Stimulated activated CD4-positive, alpha-beta T cell treated with anti-CD3 and anti-CD28 coated beads, Interleukin-15, amount 100 ng/mL, for 48 hours (primary cell): ENCODE results near the gene SNORC.
"Not testable (repeated sequence)": the region's sequence is repeated elsewhere in the genome, so short reads cannot be mapped to it uniquely, and the experiment has no call there.

Source experiments
- DNase-seq, 2 donors: peaks; one replicate each; pipeline ENCODE4 v3.0.0-alpha.2; 2020; ENCODE audit warnings: low read depth in 2 of 2

SNORC gene

DNA sequence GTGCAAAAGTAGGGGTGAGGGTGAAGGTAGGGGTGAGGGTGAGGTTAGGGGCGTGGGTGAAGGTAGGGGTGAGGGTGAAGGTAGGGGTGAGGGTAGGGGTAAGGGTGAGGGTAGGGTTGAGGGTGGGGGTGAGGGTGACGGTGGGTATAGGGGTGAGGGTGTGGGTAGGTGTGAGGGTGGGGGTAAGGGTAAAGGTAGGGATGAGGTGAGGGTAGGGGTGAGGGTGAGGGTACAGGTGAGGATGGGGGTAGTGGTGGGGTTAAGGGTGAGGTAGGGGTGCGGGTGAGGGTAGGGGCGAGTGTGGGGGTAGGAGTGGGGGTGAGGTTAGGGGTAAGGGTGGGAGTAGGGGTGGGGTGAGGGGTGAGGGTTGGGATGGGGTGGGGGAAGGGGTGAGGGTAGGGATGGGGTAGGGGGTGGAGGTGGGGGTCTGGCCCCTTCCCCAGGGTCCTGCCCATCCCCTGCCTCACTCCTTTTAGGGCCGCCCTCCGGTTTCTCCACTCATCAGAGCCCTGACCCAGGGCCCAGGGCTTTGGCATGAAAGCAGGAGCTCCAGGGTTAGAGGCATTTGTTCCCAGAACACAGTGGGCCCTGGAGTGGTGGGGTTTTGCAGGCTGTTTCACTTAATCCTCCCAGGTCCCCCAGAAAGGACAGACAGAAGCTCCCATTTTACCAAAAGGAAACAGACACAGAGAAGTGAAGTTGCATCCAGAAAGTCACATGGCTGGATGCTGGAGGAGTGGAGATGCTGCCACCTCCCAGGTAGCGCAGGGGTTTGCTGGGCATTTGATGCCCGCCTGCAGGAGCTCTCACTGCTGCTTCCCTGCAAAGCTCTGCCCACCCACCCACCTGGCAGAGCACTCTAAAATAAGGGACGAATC is 26.9 kb downstream of the SNORC start:
- DNase-seq, result no peak

DNA sequence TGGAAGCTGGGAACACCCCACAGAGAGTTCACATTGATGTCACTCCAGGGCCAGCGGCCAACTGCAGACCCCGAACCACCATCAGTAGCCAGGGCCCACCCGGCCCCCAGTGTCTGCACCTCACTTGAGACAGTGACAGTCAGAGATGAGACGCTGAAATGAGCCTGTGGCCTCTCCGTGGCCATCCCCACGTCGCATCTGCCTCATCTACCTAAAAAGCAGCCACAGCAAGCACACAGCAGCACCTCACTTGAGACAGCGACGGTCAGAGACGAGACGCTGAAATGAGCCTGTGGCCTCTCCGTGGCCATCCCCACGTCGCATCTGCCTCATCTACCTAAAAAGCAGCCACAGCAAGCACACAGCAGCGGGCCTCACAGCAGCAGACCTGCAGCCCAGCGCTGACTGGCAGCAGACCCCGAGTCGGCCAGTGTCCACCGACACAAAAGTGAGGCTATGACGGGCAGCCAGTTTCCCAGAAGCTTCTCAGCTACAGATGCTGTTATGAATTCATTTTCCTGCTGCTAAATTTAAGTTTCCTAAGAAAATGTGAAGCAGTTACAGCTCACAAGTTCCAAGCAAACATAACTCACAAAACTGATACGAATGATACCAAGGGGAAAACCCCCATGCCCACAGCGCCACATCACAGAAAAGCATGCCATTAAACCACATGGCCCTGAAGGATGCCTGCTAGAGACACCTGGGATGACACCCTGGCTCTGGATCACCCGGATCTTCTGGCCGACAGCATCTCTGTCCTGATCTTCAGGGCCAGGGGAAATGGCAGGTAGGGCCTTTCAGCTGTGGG is 27.7 kb downstream of the SNORC start:
- DNase-seq, result peak; percentile 45 to 60

DNA sequence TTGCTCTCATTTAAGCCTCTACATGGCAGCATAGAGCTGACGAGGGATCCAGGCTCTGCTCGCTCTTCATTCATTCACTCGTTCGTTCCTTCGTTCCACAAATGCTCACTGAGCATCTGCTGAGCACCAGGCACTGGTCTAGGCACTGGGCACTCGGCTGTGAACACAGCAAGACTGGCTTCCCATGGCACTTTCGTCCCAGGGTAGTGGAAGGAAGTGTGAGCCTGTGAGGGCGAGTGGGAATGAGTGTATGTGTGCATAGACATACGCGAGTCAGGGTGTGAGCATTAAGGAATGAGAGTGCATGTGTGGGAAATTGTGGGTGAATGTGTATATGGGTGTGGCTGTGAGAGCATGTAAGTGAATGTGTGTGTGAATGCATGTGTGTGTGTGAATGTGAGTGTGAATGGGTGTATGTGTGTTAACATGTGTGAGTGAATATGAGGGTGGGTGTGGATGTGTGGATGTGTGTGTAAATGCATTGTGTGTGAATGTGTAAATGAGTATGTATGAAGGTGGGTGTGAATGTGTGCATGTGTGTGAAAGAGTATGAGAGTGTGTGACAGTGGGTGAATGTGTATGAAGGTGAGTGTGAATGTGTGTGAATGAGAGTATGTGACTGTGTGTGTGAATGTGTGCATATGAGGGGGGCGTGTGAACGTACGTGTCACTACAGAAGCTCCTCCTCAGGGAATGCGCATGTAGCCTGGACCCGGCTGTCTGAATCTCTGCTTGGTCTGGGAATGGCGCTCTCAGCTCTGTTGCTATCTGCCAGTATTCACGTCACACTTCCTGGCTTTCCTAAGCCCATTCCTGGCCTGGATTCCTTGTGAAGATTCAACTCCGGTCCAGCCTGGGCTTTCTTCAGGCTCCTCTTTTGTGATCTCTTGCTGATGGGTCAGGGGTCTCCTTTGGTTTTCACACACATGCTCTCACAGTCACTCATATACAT is 28.8 kb downstream of the SNORC start:
- no peak for DNase-seq

DNA sequence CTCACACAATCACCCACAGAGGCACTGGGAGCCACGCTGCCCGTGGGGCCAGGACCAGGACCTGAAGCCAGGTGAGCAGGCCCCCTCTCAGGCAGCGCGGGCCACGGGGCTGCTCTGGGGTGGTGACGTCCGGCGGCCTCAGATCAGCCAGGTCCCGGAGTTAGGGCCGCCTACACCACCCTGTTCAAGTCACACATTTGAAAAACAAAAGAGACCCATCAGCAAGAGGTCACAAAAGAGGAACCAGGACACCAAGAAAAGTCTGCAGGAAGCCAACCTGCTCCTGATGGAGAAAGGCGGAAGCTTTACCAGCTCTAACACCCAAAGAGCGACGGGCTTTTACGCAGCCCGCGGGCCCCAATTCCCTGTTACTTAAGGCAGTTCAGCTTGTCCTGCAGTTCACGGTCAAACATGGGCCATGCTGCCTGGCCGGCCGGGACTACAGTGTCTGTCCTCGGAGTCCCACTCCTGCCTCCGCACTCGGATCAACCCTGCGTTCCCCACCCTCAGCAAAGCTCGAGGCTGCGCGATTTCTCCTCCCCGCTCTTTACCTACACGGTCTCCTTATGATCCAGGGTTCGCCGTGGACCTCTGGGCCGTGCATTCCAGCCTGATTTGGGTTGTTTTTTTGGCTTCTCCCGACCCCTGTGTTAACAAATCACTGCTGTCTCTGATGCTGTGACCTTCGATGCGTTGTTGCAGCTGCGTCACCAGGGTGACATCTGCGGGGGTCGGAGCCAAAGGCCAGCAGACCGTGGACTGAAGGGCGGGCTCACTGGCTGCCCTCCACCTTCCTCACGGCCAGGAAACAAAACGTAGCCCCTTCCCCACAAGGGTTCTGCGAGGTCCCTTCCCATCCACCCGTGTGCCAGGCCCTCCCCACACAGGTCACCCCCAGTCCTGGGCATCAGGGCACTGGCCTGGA is 31.0 kb downstream of the SNORC start:
- no peak for DNase-seq

GRCh38 chr2:232901736-232902578 is 31.9 kb downstream of the SNORC start:
- DNase-seq, result peak; percentile 47 to 56

DNA sequence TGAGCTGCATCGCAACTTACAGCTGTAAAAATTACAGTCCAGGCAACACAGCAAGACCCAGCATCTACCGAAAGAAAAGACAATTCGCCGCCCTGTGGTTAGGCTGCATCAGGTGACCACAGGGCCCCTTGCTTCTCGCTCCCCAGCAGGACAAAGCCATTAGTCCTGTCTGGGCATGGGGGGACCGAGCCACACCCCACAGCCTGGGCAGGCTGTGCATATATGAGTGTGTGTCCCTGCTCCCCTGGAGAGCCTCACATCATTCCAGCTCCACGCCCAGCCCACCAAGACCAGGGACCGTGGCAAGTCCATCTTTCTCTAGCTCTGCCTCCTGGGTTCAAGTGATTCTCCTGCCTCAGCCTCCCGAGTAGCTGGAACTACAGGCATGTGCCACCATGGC is 33.9 kb downstream of the SNORC start:
- DNase-seq, result no peak

DNA sequence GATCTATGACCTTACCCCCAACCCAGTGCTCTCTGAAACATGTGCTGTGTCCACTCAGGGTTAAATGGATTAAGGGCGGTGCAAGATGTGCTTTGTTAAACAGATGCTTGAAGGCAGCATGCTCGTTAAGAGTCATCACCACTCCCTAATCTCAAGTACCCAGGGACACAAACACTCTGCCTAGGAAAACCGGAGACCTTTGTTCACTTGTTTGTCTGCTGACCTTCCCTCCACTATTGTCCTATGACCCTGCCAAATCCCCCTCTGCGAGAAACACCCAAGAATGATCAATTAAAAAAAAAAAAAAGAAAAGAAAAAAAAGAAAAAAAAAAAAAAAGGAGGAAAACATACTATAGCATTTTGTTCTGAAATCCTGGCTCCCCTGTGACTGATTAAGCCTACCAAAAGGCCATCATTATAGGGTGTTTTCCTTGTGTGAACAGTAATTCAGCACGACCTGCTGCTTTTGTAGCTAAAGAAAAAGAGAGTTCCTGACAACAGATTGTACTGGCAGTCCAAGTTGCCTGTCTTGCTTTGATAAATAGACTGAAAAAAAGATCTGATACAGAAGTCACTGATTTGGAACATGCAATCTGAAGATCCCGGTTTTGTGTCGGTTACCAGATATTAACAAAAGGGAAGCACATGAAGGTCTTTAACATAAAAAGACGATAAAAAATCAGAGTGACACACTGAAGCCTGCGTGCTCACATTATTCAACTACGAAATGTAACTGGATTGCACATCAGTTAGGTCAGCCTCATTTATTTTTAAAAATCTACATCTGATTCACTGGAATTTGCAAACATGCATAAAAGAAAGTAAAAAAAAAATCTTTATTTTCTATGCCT is 37.0 kb downstream of the SNORC start:
- not testable (repeated sequence) for DNase-seq

- not testable (repeated sequence) for DNase-seq
These were observed 37.6 kb downstream of the SNORC start for GRCh38 chr2:232907718-232908085.

- no peak for DNase-seq
These were observed 38.6 kb downstream of the SNORC start for GRCh38 chr2:232908695-232909094.

DNA sequence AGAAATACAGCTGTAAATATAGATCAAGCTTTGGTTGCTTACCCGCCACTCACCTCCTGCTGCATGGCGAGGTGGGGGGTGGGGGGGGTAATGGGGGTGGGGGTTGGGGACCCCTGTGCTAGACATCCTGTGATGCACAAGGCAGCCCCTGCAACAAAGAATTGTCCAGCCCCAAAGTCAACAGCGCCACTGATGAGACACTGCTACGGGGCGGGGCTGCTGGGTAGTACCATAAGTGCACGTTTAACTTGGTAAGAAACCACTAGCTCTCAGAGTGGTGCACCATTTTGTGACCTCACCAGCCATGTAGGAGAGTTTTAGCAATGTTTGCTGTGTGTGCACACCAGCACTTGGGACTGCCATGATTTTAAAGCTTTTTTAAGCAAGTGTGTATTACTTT is 40.3 kb downstream of the SNORC start:
- DNase-seq, result no peak

DNA sequence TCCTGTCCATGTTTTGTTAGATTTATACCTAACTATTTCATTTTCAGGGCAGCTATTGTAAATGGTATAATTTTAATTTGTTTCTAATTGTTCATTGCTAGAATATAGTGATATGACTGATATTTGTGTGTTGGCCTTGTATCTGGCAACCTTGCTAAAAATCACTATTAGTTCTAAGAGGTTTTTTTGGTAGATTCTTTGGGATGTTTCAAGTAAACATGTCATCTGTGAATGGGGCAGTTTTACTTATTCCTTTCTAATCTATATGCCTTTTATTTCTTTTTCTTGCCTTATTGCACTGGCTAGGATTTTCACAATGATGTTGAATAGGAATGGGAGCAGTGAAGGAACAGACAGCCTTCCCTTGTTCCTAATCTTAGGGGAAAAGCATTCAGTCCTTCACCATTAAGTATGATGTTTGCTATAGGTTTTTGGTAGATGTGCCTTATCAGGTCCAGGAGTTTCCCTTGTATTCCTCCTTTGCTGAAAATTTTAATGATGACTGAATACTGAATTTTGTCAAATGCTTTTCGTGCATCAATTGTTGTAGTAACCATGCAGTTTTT is 41.7 kb downstream of the SNORC start:
- no peak for DNase-seq

GRCh38 chr2:232913903-232914302 is 43.8 kb downstream of the SNORC start:
- no peak for DNase-seq

GRCh38 chr2:232919141-232919540 is 49.1 kb downstream of the SNORC start:
- no peak for DNase-seq

DNA sequence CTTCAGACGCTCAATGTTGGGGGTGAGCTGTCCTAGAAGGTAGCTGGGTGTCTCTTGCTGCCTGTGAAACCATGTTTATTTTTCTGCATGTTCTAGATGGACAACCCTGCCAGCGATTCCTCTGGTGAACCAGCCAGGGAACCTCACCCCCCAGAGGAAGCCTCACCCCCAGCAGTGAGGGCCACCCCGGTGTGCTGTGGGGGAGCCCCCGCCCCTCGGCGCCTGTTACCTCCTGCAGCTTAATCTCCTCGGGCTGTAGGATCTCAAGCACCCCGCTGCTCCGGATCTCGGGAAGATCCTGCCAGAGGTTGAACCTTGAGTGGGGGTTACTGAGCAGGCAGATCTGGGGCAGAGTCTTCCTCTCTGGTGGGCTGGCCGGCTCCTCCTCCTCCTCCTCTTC is 50.0 kb downstream of the SNORC start:
- DNase-seq, result no peak

GRCh38 chr2:232920760-232921159 is 50.7 kb downstream of the SNORC start:
- no peak for DNase-seq

- DNase-seq, result no peak
These were observed 54.4 kb downstream of the SNORC start for GRCh38 chr2:232924433-232924832.

DNA sequence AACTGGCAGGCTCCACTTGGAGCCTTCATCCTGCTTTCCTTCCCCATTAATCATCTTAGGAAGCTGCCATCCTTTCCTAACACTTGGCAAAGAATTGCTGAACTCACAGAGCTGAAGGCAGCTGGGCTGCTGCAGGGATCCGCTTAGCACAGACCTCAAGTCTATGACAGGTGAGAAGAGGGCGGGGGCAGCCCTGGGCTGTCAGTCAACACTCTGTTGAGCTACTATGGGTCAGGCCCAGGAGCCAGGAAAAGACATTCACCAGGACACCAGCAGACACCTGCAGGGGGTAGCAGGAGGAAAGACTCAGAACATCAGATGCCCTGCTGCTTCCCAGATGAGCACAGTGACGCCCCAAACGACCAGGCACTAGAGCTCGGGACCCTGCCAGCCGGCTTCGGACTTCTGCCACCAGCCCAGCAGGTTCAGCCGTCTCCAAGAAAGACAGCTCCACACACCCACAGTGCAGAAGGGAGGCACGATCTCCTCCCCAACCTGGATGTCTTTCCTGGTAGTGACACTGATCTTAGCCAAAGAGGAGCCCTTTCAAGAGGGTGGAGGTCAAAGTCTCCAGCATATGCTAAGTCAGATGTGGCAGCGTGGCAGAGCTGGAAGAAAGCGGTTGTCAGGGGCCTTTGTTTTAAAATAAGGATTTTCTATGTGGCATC is 55.2 kb downstream of the SNORC start:
- no peak for DNase-seq

DNA sequence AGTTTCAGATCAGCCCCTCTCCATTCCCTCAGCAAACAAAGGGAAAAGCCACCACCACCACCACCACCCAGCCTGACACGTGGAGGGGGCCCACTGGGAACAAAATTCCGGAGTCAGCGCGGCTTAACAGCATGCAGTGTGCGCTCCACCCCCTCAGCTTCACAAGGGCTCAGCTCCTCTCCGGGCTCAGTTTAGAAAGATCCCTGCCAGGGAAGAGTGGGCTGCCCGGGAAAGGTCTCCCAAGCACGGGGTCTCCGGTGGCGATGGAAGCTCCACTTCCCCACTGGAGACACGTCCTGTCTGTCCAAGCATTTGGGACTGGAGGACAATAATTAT is 55.7 kb downstream of the SNORC start:
- no peak for DNase-seq
